ENCODE data around the gene PRPS1L1.

PRPS1L1 gene

DNA sequence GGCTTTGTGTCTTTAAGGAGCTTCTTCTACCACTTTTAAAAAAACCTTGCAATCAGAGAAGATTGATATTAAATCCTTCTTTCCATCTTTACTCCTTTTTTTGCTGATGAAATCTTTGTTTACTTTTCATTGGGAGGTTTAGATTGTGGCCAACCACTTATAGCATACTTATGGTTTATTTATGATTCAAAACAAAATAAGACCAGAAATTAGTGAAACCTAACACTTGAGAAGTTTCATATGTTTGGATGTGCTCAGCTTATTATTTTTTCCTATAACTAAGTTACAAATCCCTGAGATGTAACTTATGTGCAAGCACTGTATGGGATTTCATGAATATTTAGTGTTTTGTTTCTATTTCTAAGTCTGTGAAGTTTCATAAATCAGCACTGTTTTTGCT lies 13.5 kb upstream of the PRPS1L1 start:
- TF ChIP-seq, protein P1, sequence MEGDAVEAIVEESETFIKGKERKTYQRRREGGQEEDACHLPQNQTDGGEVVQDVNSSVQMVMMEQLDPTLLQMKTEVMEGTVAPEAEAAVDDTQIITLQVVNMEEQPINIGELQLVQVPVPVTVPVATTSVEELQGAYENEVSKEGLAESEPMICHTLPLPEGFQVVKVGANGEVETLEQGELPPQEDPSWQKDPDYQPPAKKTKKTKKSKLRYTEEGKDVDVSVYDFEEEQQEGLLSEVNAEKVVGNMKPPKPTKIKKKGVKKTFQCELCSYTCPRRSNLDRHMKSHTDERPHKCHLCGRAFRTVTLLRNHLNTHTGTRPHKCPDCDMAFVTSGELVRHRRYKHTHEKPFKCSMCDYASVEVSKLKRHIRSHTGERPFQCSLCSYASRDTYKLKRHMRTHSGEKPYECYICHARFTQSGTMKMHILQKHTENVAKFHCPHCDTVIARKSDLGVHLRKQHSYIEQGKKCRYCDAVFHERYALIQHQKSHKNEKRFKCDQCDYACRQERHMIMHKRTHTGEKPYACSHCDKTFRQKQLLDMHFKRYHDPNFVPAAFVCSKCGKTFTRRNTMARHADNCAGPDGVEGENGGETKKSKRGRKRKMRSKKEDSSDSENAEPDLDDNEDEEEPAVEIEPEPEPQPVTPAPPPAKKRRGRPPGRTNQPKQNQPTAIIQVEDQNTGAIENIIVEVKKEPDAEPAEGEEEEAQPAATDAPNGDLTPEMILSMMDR (IDR thresholded peaks at IDR 0.05; ENCODE audit: low read depth, low read length) = no peak
- H3K27ac ChIP-seq = no peak overlapping the region
- no peaks in the 10 kb centered on the region for H3K36me3 ChIP-seq
- no peaks in the 10 kb centered on the region for H3K9me3 ChIP-seq (ENCODE audit: severe bottlenecking)
- H3K4me3 ChIP-seq (ENCODE audit: low read depth, low read length) = no peak overlapping the region
- no peaks in the 10 kb centered on the region for H3K27me3 ChIP-seq (ENCODE audit: insufficient read depth, low read depth, severe bottlenecking)
- no peak for DNase-seq

DNA sequence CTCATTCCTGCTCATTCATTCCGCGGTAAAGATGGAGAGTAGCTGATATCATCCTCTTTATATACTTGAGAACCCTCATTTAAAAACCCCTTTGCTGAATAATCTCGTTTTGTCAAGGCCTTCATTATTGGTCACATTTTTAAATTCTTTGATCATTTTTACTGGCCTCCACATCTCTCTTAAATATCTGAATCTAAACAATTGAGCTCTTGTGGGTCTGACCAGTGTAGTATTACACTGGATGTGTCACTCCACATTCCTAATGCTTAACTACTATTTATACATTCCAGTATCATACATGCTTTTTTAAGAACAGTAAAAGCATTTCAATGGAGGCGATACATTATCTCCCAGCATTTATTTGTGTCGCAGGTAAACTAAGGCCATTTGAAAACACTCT lies 12.6 kb upstream of the PRPS1L1 start:
- no peaks in the 10 kb centered on the region for H3K27me3 ChIP-seq (ENCODE audit: insufficient read depth, low read depth, severe bottlenecking)
- no peak overlapping the region for H3K4me3 ChIP-seq (ENCODE audit: low read depth, low read length)
- DNase-seq = no peak
- no peaks in the 10 kb centered on the region for H3K36me3 ChIP-seq
- TF ChIP-seq, protein P1 (IDR thresholded peaks at IDR 0.05; ENCODE audit: low read depth, low read length) = no peak
- no peaks in the 10 kb centered on the region for H3K9me3 ChIP-seq (ENCODE audit: severe bottlenecking)
- H3K27ac ChIP-seq = no peak overlapping the region

DNA sequence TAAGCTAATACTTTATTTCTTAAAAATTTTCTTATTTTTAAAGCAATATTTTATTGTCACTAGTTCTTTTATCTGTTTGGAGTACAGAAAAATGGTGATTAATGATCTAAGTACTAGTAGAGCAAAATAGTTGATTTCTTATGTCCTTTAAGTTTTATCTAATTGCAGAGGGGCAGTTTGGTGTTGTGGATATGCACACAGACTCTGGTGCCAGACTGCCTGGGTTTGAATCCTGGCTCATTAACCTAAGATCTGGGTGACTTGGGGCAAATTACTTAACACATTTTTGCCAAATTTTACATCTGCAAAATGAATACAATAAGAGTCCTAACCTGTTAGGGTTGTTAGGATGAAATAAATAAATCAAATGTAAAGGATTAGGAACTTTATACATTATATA lies 10.7 kb upstream of the PRPS1L1 start:
- H3K9me3 ChIP-seq (ENCODE audit: severe bottlenecking) = no peaks in the 10 kb centered on the region
- no peak overlapping the region for H3K4me3 ChIP-seq (ENCODE audit: low read depth, low read length)
- TF ChIP-seq, protein P1 (IDR thresholded peaks at IDR 0.05; ENCODE audit: low read depth, low read length) = no peak
- no peaks in the 10 kb centered on the region for H3K27me3 ChIP-seq (ENCODE audit: insufficient read depth, low read depth, severe bottlenecking)
- DNase-seq = no peak
- no peak overlapping the region for H3K27ac ChIP-seq
- no peaks in the 10 kb centered on the region for H3K36me3 ChIP-seq

GRCh38 chr7:18037609-18038008 lies 10.0 kb upstream of the PRPS1L1 start:
- TF ChIP-seq, protein P1 (IDR thresholded peaks at IDR 0.05; ENCODE audit: low read depth, low read length) = no peak
- Histone ChIP-seq H3K4me3 (ENCODE audit: low read depth, low read length) (no peak overlapping the region), H3K9me3 (ENCODE audit: severe bottlenecking) (no peaks in the 10 kb centered on the region), H3K27ac (no peak overlapping the region), H3K36me3 (no peaks in the 10 kb centered on the region), H3K27me3 (ENCODE audit: insufficient read depth, low read depth, severe bottlenecking) (no peaks in the 10 kb centered on the region)
- DNase-seq = no peak

GRCh38 chr7:18036783-18037182 lies 9.1 kb upstream of the PRPS1L1 start:
- Histone ChIP-seq H3K4me3 (ENCODE audit: low read depth, low read length) (no peak overlapping the region), H3K9me3 (ENCODE audit: severe bottlenecking) (no peaks in the 10 kb centered on the region), H3K27ac (no peak overlapping the region), H3K27me3 (ENCODE audit: insufficient read depth, low read depth, severe bottlenecking) (no peaks in the 10 kb centered on the region), H3K36me3 (no peaks in the 10 kb centered on the region)
- no peak for DNase-seq
- TF ChIP-seq, protein P1 (IDR thresholded peaks at IDR 0.05; ENCODE audit: low read depth, low read length) = no peak

DNA sequence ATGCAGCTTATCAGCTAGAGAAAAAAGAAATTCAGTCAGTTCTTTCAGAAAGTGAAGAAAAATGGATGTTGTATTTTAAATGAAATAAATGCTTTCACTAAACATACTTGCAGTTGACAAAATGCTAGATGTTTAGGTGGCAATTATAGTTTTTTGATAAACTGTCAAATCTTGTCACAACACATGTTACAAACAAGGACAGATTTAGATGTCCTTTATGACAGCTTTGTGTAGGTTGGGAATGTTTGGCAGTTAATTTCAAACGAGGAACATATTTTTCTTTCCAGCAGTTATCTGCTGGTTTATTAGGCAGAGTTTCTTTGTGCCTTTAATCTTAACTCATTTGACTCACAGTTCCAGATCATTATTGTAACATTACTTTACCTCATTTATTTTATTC lies 3.1 kb upstream of the PRPS1L1 start:
- TF ChIP-seq, protein P1 (IDR thresholded peaks at IDR 0.05; ENCODE audit: low read depth, low read length) = no peak

More for the DNA sequence above, 3.1 kb upstream of the PRPS1L1 start:
- Histone ChIP-seq H3K9me3 (ENCODE audit: severe bottlenecking) (no peaks in the 10 kb centered on the region), H3K36me3 (no peaks in the 10 kb centered on the region), H3K4me3 (ENCODE audit: low read depth, low read length) (no peak overlapping the region), H3K27ac (no peak overlapping the region), H3K27me3 (ENCODE audit: insufficient read depth, low read depth, severe bottlenecking) (no peaks in the 10 kb centered on the region)
- DNase-seq = no peak
